Measurements from ENCODE around the gene SCEL. TPM values are rescaled to one million over a fixed set of nuclear protein-coding genes. Genes with fewer than 3 reads are reported as not detected.

Gene SCEL
- total and polyA plus RNA-seq, 2 of the 8 experiments (the other 6 are each of a cell fraction or from before 2014, with no cell fraction given): not detected

DNA sequence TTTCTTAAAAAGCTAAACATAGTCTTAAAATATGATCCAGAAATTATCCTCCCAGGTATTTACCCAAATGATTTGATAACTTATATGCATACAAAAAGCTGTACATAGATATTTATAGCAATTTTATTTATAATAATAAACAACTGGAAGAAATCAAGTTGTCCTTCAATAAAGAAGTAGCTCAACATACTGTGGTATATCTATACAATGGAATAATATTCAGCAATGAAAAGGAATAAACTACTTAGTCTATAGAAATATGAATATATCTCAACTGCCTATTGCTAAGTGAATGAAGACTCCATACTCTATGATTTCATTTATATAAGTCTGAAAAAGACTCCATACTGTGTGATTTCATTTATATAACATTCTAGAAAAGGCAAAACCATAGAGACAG, 114.9 kb downstream of the SCEL start:
- no peak overlapping the region for H3K9ac ChIP-seq (replicated peaks in 1 of 4; ENCODE audit: extremely low read depth in 1 of 4, low read depth in 3 of 4, low read length in 3 of 4)
- ChIA-PET CTCF (ENCODE audit: partially characterized antibody) (no interaction called here), POLR2A (ENCODE audit: partially characterized antibody) (no interaction called here)
- H3K27ac ChIP-seq (ENCODE audit: low read depth, low read length): no peak overlapping the region
- H3K79me1 ChIP-seq (ENCODE audit: low read depth, low read length): no peaks in the 10 kb centered on the region
- H3K4me1 ChIP-seq (replicated peaks in 1 of 4; ENCODE audit: control insufficient read depth in 3 of 4, insufficient read depth in 4 of 4, low read length in 3 of 4): no peaks in the 10 kb centered on the region
- no peak overlapping the region for H3K4ac ChIP-seq (replicated peaks; ENCODE audit: insufficient read length, low read depth, low read length)
- H3K36me3 ChIP-seq (ENCODE audit: control insufficient read depth in 2 of 4, insufficient read depth in 4 of 4, low read length in 3 of 4): no peaks in the 10 kb centered on the region
- no peak overlapping the region for H3K4me2 ChIP-seq (ENCODE audit: insufficient read depth in 1 of 2, low read depth in 2 of 2, low read length in 2 of 2)
- H4K20me1 ChIP-seq (replicated peaks in 1 of 2; ENCODE audit: control insufficient read depth in 1 of 2, insufficient read depth in 2 of 2, low read length in 2 of 2): no peaks in the 10 kb centered on the region
- DNase-seq (ENCODE audit: low read depth in 1 of 2, low spot score in 2 of 2) (no peak), FAIRE-seq (no peak)
- no peak overlapping the region for H3K23ac ChIP-seq (ENCODE audit: insufficient read length)
- H2BK20ac ChIP-seq (ENCODE audit: low read length): no peak overlapping the region
- no peaks in the 10 kb centered on the region for H3K79me2 ChIP-seq (ENCODE audit: control insufficient read depth in 1 of 2, insufficient read depth in 2 of 2, low read length in 2 of 2)
- H3K23me2 ChIP-seq (ENCODE audit: low read depth, low read length): no peaks in the 10 kb centered on the region
- no peak for TF ChIP-seq CHD2 (IDR thresholded peaks at IDR 0.05; ENCODE audit: low read length)
- H4K8ac ChIP-seq (ENCODE audit: extremely low read depth, insufficient read depth, low read length): no peak overlapping the region
- no peak overlapping the region for H3K56ac ChIP-seq (replicated peaks; ENCODE audit: insufficient read length, low read depth, low read length)
- H4K5ac ChIP-seq (ENCODE audit: insufficient read length, low read depth, low read length): no peak overlapping the region
- H2BK120ac ChIP-seq (replicated peaks; ENCODE audit: low read depth, low read length): no peak overlapping the region
- H3K27me3 ChIP-seq (replicated peaks in 1 of 4; ENCODE audit: control insufficient read depth in 3 of 4, extremely low read depth in 1 of 4, insufficient read depth in 3 of 4, low read length in 3 of 4): no peaks in the 10 kb centered on the region
- H3K4me3 ChIP-seq (ENCODE audit: extremely low read depth in 1 of 4, insufficient read depth in 2 of 4, low read depth in 3 of 4, low read length in 4 of 4): no peak overlapping the region
- H3K14ac ChIP-seq (ENCODE audit: insufficient read length): no peak overlapping the region
- H2AFZ ChIP-seq (ENCODE audit: low read length): no peak overlapping the region
- H2AK5ac ChIP-seq (ENCODE audit: low read depth, low read length): no peak overlapping the region
- H2BK15ac ChIP-seq (ENCODE audit: low read length): no peak overlapping the region
- H3K18ac ChIP-seq (ENCODE audit: extremely low read depth, low read length): no peak overlapping the region
- H2BK5ac ChIP-seq (ENCODE audit: low read depth, low read length): no peak overlapping the region
- H2BK12ac ChIP-seq (ENCODE audit: low read depth, low read length): no peak overlapping the region
- no peaks in the 10 kb centered on the region for H3K9me3 ChIP-seq (ENCODE audit: insufficient read depth in 2 of 2, low read depth in 1 of 2, low read length in 1 of 2)
- no peak overlapping the region for H4K91ac ChIP-seq (replicated peaks; ENCODE audit: insufficient read length, low read length)
